Measurements from ENCODE around the gene ZNF211.

ZNF211 gene

DNA sequence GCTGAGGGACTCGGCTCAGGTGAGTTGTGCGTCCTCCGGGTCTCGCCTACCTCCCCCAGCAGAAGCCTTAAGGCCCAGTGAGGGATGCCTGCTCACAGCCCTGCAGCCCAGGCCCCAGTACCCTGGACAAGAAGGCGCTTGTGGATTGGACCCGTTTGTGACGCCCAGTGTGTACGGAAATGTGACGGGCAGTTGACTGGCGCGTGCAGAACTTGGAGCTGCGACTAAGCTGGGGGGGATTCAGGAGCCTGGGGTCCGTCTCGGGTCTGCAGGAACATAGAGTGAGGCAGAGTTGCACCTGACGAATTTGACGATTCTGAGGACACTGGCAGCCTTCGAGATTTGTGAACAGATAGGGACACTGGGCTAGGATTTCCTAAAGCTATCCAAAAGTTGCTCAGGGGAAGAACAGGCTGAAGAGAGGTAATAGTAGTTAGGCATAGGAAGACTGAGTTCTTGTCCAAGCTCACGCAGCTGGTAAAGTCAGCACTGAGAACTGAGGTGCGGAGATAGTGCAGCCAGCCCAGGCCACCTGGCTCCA, 49.3 kb downstream of the ZNF211 start:
- peaks cover 40 to 44% of the 10 kb centered on the region in 2 donors for H3K36me3 ChIP-seq (ENCODE audit: control insufficient read depth in 1 of 2, insufficient read depth in 2 of 2, low read length in 2 of 2)

GRCh38 chr19:57686727-57687126, 53.8 kb downstream of the ZNF211 start:
- H3K4me1 ChIP-seq (ENCODE audit: control insufficient read depth in 1 of 2, insufficient read depth in 2 of 2, low read length in 2 of 2), result peaks cover 8 to 12% of the 10 kb centered on the region in 2 donors
- H3K9ac ChIP-seq (ENCODE audit: low read depth in 1 of 2, low read length in 2 of 2), result no peak overlapping the region
- H3K27me3 ChIP-seq (ENCODE audit: control insufficient read depth in 1 of 2, insufficient read depth in 2 of 2, low read length in 2 of 2), result no peaks in the 10 kb centered on the region
- peaks cover 83 to 88% of the 10 kb centered on the region in 2 donors for H3K9me3 ChIP-seq (ENCODE audit: control insufficient read depth in 1 of 2, low read length in 2 of 2)
- H3K4me3 ChIP-seq (ENCODE audit: low read depth in 1 of 2, low read length in 2 of 2), result peak overlapping the region; percentile 38 to 41
- H3K27ac ChIP-seq (ENCODE audit: low read depth, low read length), result no peak overlapping the region
- H3K36me3 ChIP-seq (ENCODE audit: control insufficient read depth in 1 of 2, insufficient read depth in 2 of 2, low read length in 2 of 2), result peaks cover 56 to 64% of the 10 kb centered on the region in 2 donors

More for the DNA sequence above, 49.3 kb downstream of the ZNF211 start:
- Histone ChIP-seq H3K27me3 (ENCODE audit: control insufficient read depth in 1 of 2, insufficient read depth in 2 of 2, low read length in 2 of 2) (no peaks in the 10 kb centered on the region), H3K27ac (ENCODE audit: low read depth, low read length) (no peak overlapping the region), H3K9me3 (ENCODE audit: control insufficient read depth in 1 of 2, low read length in 2 of 2) (peaks cover 47 to 52% of the 10 kb centered on the region in 2 donors), H3K9ac (ENCODE audit: low read depth in 1 of 2, low read length in 2 of 2) (peak overlapping the region; percentile 28 to 67), H3K4me1 (ENCODE audit: control insufficient read depth in 1 of 2, insufficient read depth in 2 of 2, low read length in 2 of 2) (peaks cover 8 to 12% of the 10 kb centered on the region in 2 donors), H3K4me3 (ENCODE audit: low read depth in 1 of 2, low read length in 2 of 2) (peak overlapping the region; percentile 92 to 93)

DNA sequence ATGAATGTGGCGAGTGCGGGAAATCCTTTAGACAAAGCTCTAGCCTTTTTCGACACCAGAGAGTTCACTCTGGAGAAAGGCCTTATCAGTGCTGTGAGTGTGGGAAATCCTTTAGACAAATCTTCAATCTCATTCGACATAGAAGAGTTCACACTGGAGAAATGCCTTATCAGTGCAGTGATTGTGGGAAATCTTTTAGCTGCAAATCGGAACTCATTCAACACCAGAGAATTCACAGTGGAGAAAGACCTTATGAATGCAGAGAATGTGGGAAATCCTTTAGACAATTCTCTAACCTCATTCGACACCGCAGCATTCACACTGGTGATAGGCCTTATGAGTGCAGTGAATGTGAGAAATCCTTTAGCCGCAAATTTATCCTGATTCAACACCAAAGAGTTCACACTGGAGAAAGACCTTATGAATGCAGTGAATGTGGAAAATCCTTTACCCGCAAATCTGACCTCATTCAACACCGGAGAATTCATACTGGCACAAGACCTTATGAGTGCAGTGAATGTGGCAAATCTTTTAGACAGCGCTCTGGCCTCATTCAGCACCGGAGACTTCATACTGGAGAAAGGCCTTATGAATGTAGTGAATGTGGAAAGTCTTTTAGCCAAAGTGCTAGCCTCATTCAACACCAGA, 54.5 kb downstream of the ZNF211 start:
- peak overlapping the region in 1 of 2 donors; percentile 41 for H3K4me3 ChIP-seq (ENCODE audit: low read depth in 1 of 2, low read length in 2 of 2)

DNA sequence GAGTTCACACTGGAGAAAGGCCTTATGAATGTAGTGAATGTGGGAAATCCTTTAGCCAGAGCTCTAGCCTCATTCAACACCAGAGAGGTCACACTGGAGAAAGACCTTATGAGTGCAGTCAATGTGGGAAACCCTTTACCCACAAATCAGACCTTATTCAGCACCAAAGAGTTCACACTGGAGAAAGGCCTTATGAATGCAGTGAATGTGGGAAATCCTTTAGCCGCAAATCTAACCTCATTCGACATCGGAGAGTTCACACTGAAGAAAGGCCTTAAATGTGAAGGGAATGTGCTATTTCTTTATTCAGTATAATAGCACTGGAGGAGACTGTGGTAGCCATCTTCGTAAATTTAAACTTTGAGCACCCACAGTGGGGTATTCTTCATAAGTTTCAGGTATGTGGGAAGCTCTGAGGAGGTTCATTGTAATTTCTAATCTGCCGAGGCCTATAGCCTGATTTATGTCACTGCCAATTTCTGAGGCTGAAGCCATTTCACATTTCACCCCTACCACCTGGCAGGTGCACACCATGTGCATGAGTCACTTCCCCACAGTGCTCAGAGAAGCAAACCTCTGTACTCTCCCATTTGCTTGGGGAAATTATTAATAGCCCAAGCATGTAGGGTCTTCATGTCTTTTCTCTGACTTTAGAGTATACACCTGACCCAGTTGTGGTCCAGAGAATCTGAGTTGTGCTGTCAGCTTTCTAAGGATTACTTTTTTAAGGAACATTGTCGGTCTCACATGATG, 55.2 kb downstream of the ZNF211 start:
- H3K36me3 ChIP-seq (ENCODE audit: control insufficient read depth in 1 of 2, insufficient read depth in 2 of 2, low read length in 2 of 2), result peaks cover 58% of the 10 kb centered on the region in 2 donors
- peak overlapping the region in 1 of 2 donors; percentile 41 for H3K4me3 ChIP-seq (ENCODE audit: low read depth in 1 of 2, low read length in 2 of 2)
- H3K4me1 ChIP-seq (ENCODE audit: control insufficient read depth in 1 of 2, insufficient read depth in 2 of 2, low read length in 2 of 2), result peaks cover 0 to 3% of the 10 kb centered on the region in 2 donors
- no peaks in the 10 kb centered on the region for H3K27me3 ChIP-seq (ENCODE audit: control insufficient read depth in 1 of 2, insufficient read depth in 2 of 2, low read length in 2 of 2)
- no peak overlapping the region for H3K9ac ChIP-seq (ENCODE audit: low read depth in 1 of 2, low read length in 2 of 2)
- H3K27ac ChIP-seq (ENCODE audit: low read depth, low read length), result no peak overlapping the region
- H3K9me3 ChIP-seq (ENCODE audit: control insufficient read depth in 1 of 2, low read length in 2 of 2), result peaks cover 82 to 88% of the 10 kb centered on the region in 2 donors

More for the DNA sequence above, 54.5 kb downstream of the ZNF211 start:
- H3K36me3 ChIP-seq (ENCODE audit: control insufficient read depth in 1 of 2, insufficient read depth in 2 of 2, low read length in 2 of 2), result peaks cover 56 to 64% of the 10 kb centered on the region in 2 donors
- no peaks in the 10 kb centered on the region for H3K27me3 ChIP-seq (ENCODE audit: control insufficient read depth in 1 of 2, insufficient read depth in 2 of 2, low read length in 2 of 2)
- peaks cover 6 to 10% of the 10 kb centered on the region in 2 donors for H3K4me1 ChIP-seq (ENCODE audit: control insufficient read depth in 1 of 2, insufficient read depth in 2 of 2, low read length in 2 of 2)
- H3K9me3 ChIP-seq (ENCODE audit: control insufficient read depth in 1 of 2, low read length in 2 of 2), result peaks cover 83 to 88% of the 10 kb centered on the region in 2 donors
- no peak overlapping the region for H3K27ac ChIP-seq (ENCODE audit: low read depth, low read length)
- no peak overlapping the region for H3K9ac ChIP-seq (ENCODE audit: low read depth in 1 of 2, low read length in 2 of 2)

DNA sequence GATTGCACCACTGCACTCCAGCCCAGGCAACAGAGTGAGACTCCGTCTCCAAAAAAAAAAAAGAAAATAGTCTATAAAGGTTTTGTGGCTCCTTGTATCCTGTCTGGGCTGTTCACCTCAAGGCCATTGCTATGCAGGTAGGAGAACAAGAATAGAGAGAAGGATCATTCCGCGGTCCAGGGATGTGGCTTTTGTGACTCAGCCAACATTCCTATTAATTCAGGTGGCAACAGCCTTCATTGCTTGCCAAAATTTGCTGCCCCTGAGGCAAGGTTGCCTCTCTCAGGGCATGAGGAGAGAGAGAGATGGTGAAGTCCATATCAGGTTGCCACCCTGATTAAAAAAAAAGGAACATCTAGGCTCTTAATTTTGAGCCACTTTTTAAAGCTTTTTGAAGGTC, 56.8 kb downstream of the ZNF211 start:
- Histone ChIP-seq H3K27me3 (ENCODE audit: control insufficient read depth in 1 of 2, insufficient read depth in 2 of 2, low read length in 2 of 2) (no peaks in the 10 kb centered on the region), H3K9me3 (ENCODE audit: control insufficient read depth in 1 of 2, low read length in 2 of 2) (peaks cover 82 to 88% of the 10 kb centered on the region in 2 donors), H3K9ac (ENCODE audit: low read depth in 1 of 2, low read length in 2 of 2) (no peak overlapping the region), H3K4me3 (ENCODE audit: low read depth in 1 of 2, low read length in 2 of 2) (no peak overlapping the region), H3K36me3 (ENCODE audit: control insufficient read depth in 1 of 2, insufficient read depth in 2 of 2, low read length in 2 of 2) (peaks cover 44 to 57% of the 10 kb centered on the region in 2 donors), H3K4me1 (ENCODE audit: control insufficient read depth in 1 of 2, insufficient read depth in 2 of 2, low read length in 2 of 2) (no peaks in the 10 kb centered on the region), H3K27ac (ENCODE audit: low read depth, low read length) (no peak overlapping the region)

Data from duodenal mucosa (tissue), 2 donors.